NB4 (cell line): ENCODE measurements around the gene MFGE8.

Experiments
- DNase-seq: peaks from one replicate; pipeline ENCODE4 v3.0.0; 2010; ENCODE audit warnings: low read depth
- H3K4me3 ChIP-seq: one replicate; pipeline ENCODE4 v1.5.1; 2011; ENCODE audit warnings: mild to moderate bottlenecking, low read depth, low read length, moderate library complexity
- MYC ChIP-seq: IDR thresholded peaks from 2 replicates; pipeline ENCODE4 v1.6.1; 2011; ENCODE audit warnings: low read depth, low read length
- POLR2A ChIP-seq: IDR thresholded peaks from 2 replicates; pipeline ENCODE4 v1.6.1; 2011; ENCODE audit warnings: mild to moderate bottlenecking; ENCODE audit not compliant: insufficient read length; ENCODE audit errors: extremely low read depth
- TF ChIP-seq, protein P1 (sequence below): IDR thresholded peaks from 2 replicates; pipeline ENCODE4 v1.6.1; 2011; ENCODE audit warnings: low read depth, low read length
- TF ChIP-seq, protein P2 (sequence below): IDR thresholded peaks from one replicate; pipeline ENCODE4 v1.5.1; 2012; ENCODE audit warnings: low read depth, low read length

The MFGE8 gene

DNA sequence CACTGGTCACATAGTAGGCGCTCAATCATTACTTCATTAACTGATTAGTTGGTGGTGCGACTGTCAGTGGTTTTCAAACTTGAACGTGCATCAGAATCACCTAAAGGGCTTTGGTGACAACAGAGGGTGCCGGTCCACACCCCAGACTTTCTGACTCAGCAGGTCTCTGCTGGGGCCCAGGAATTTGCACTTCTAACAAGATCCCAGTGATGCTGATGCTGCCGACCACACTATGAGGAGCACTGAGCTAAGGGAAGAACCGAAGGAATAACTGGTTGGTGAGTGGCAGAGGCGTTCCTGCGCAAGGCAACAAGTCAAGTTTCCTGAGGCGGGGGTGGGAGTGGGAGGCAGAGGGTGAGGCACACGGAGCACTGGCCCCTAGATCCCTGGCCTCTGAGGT lies 36.6 kb downstream of the MFGE8 start:
- H3K4me3 ChIP-seq: no peak overlapping the region
- DNase-seq: no peak
- TF ChIP-seq, protein P1, sequence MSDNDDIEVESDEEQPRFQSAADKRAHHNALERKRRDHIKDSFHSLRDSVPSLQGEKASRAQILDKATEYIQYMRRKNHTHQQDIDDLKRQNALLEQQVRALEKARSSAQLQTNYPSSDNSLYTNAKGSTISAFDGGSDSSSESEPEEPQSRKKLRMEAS: no peak
- TF ChIP-seq MYC (no peak), POLR2A (no peak)
- TF ChIP-seq, protein P2, sequence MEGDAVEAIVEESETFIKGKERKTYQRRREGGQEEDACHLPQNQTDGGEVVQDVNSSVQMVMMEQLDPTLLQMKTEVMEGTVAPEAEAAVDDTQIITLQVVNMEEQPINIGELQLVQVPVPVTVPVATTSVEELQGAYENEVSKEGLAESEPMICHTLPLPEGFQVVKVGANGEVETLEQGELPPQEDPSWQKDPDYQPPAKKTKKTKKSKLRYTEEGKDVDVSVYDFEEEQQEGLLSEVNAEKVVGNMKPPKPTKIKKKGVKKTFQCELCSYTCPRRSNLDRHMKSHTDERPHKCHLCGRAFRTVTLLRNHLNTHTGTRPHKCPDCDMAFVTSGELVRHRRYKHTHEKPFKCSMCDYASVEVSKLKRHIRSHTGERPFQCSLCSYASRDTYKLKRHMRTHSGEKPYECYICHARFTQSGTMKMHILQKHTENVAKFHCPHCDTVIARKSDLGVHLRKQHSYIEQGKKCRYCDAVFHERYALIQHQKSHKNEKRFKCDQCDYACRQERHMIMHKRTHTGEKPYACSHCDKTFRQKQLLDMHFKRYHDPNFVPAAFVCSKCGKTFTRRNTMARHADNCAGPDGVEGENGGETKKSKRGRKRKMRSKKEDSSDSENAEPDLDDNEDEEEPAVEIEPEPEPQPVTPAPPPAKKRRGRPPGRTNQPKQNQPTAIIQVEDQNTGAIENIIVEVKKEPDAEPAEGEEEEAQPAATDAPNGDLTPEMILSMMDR: no peak

DNA sequence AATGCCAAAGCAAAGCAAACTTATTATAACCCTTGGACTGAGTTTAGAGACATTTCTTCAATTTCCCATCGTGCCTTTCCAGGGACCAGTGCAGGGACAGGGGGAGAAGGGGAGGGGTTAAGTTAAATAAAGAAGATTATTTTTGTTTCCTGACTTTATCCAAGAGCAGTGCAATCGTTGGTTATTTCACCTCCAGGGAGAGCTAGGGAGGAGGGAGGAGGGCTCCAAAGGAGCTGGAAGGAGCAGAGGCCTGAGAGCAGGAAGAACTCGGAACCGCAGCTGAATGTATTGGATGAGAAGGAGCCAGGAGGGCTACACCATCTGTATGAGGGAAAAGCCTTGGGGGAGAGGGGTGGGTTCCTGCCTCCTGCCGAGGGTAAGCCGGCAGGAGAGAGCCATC lies 38.5 kb downstream of the MFGE8 start:
- no peak for TF ChIP-seq MYC
- TF ChIP-seq, protein P2: no peak
- no peak for TF ChIP-seq POLR2A
- TF ChIP-seq, protein P1: no peak
- H3K4me3 ChIP-seq: no peak overlapping the region
- DNase-seq: no peak

DNA sequence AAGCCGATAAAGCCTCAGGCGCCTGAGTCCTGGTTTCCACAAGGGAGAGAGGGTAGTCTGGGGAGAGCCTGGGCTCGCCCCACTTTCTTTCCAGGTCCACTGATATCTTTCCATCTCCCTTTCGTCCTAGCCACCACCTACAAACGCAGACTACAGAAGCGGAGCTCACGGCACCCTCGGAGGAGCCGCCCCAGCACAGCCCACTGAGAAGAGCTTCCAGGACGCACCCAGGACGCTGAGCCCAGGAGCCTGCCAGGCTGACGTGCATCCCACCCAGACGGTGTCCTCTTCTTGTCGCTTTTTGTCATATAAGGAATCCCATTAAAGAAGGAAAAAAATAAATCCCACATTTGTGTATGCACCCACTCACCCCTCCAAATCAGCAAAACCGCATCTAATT lies 38.9 kb downstream of the MFGE8 start:
- DNase-seq: no peak
- no peak overlapping the region for H3K4me3 ChIP-seq
- no peak for TF ChIP-seq POLR2A
- TF ChIP-seq, protein P2: no peak
- TF ChIP-seq, protein P1: no peak
- TF ChIP-seq MYC: no peak

DNA sequence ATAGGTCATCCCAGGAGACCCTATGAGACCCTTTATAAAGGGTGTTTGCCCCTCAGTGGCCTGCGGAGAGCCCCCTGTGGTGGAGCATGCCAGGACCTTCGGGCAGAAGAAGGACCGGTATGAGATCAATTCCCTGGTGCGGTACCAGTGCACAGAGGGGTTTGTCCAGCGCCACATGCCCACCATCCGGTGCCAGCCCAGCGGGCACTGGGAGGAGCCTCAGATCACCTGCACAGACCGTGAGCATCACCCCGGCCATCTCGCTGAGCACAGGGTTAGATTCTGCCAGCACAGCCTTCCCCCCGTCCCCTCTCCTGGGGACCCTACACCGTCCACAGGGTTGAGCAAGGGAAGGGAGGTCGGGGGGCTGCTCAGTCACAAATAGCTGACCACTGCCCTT lies 39.4 kb downstream of the MFGE8 start:
- H3K4me3 ChIP-seq: no peak overlapping the region
- no peak for DNase-seq
- TF ChIP-seq POLR2A (no peak), MYC (no peak)
- TF ChIP-seq, protein P1: no peak
- TF ChIP-seq, protein P2: no peak

DNA sequence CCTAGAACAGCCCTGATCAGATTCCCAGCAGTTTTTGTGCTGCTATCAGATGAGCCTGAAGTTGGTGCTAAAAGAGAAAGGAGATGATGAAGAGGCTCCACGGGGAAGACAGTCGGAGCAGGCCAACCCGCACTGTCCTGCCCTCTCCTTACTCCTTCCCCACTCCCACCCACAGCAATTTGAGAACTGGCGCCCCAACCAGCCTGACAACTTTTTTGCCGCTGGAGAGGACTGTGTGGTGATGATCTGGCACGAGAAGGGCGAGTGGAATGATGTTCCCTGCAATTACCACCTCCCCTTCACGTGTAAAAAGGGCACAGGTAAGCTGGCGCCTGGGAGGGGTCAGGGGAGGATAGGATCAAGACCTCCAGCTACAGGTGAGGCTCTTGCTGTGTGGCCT lies 40.5 kb downstream of the MFGE8 start:
- no peak overlapping the region for H3K4me3 ChIP-seq
- TF ChIP-seq, protein P2: no peak
- TF ChIP-seq, protein P1: no peak
- no peak for TF ChIP-seq POLR2A
- no peak for TF ChIP-seq MYC
- DNase-seq: no peak

DNA sequence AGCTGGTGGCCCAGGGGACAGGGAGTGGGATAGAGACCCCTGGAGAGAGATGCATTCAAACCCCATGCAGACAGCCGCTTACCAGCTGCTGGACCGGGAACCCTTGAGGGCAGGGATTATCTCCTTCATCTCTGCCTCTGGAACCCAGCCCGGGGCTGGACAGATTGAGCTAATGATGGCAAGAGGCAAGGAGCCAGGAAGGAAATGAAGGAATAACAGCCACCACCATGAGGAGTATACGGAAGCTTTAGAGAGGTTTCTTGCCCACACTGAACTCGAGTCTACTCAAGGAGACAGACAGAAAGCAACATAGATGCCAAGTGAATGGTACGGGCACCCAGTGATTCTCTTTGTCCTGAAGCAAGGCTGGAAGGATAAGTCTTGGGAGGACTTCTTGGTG lies 41.1 kb downstream of the MFGE8 start:
- TF ChIP-seq, protein P2: no peak
- TF ChIP-seq, protein P1: no peak
- TF ChIP-seq MYC (no peak), POLR2A (no peak)
- DNase-seq: no peak
- H3K4me3 ChIP-seq: no peak overlapping the region
